HTERT RPE-1 (cell line): Measurements from ENCODE around the gene ATP6V1E1.
"Not testable (repeated sequence)": the region's sequence is repeated elsewhere in the genome, so short reads cannot be mapped to it uniquely, and the experiment has no call there.

ENCODE experiments used
- in situ Hi-C: fragments of 300-500 bp; cut with MboI; formaldehyde crosslinking; loops from 4 replicates; pipeline ENCODE4 v1.14.3; 2020; ENCODE audit warnings: low sequenced_read_pairs

The ATP6V1E1 gene

DNA sequence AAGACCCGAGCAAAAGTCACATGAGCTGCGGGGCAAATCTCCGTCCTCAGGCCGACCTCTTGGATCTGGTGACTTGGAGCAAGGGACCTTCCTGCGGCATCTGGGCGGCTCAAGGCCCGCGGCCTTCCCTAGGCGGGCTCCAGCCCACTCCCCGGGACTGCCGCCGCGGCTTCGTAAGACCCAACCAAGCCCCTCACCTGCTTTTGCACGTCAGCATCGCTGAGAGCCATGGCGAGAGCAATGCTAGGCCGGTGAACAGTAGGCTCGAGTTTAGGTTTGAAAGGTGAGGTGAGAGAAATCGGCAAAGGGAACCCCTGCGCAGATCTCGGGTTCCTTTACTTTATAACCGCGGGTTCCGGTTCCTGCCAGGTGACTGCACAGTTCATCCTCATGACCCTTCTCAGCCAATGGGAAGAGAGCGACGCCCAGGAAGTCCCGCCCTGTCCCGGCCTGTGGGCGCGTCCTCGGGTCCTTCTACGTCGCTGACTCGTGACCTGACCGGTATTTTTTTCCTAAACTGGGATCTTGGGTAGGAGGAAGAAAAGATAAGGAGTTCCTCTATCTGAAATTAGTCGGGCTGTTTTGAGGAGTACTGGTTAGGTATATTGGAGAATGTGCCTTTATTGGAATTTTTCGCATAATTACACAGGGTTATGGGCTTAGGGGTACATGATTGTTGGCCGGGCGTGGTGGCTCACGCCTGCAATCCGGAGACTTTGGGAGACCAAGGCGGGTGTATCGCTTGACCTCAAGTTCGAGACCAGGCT is at the start of gene ATP6V1E1:
ATP6V1E1 (minus strand) TSS at position 344 of the 767 bp plus-strand sequence; CDS start at position 230, 114 bp downstream.
- in situ Hi-C loops = no loop called here

DNA sequence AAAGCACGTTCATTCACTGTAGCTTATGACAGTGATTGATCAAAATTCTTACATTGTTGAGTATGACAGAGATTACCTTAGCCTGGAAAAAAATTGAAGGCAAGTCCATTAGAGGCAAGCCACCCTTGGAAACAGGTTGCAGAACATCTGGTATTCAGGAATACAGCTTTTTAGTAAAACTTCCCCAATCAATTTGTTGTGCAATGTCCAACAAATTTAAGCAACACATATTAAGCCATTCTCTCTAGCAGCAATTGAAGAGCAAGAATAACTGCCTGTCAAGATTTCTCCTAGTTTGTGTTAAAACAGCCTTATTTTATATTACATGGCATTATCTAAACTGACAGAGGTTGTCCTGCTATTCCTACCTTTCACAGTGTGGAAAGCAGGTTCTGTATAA is 47.0 kb upstream of the ATP6V1E1 start:
- in situ Hi-C loops = no loop called here

DNA sequence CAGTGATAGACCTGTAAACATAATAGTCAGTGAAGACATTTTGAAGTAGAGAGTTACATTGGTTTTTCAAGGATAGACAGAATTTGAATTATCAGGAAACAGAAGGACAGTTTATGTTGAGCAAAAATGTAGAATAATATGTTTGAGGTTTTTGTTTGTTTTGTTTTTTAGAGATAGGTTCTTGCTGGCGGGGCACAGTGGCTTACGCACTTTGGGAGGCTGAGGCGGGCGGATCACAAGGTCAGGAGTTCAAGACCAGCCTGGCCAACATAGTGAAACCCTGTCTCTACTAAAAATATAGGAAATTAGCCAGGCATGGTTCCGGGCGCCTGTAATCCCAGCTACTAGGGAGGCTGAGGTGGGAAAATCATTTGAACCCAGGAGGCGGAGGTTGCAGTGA is 45.6 kb upstream of the ATP6V1E1 start:
- in situ Hi-C loops = no loop called here

DNA sequence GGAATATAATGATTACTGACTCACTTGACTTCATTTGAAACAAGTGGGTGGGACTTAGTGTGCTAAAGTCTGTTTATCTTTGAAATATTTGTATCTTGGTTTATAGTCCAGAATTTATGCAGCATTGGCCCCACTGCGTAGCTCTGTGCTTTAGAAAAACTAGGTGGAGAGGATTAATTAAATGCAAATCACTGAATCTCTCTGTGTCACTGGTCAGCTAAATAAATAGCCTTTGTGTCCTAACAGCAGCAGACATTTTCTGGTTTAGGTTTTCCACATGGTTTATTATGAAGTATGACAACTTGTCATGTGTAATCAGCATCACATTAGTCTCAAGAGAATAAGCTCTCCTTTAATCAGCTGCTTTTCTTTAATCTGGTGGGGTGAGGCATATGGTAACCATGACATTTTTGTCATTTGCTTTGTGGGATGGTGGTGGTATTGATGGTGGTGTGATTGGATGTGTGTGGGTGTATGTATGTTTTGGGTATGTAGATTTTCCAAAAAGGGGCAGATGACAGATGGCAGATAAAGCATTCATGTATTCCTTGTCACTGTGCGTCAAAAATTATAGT is 44.0 kb upstream of the ATP6V1E1 start:
- in situ Hi-C loops = no loop called here

DNA sequence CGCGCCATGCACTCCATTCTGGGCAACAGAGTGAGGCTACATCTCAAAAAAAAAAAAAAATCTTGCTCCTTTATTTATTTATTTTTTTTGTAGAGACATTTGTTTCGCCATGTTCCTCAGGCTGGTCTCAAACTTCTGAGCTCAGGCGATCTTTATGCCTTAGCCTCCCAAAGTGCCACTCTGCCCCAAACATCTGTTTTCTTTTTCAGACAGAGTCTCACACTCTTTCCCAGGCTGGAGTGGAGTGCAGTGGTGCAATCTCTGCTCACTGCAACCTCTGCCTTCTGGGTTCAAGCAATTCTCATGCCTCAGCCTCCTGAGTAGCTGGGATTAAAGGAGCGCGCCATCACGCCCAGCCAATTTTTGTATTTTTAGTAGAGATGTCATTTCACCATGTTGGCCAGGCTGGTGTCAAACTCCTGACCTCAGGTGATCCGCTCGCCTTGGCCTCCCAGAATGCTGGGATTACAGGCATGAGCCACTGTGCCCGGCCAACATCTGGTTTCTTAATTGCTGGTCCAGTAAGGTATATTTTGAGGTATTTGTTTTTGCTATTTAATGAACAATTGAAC is 43.1 kb upstream of the ATP6V1E1 start:
- in situ Hi-C loops = not testable (repeated sequence)

DNA sequence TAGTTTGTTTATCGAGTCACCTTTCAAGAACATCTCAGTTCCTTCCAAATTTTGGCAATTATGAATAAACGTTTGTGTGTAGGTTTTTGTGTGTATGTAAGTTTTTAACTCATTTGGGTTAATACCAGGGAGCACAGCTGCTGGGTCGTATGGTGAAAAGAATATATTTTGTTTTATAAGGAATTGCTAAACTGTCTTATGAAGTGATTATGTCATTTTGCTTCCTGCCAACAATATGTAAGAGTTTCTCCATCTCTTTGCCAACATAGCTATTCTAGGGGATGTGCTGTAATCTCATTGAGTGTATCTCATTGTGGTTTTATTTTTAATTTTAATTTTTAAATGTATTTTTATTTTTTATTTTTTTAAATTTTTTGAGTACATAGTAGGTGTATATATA is 37.3 kb upstream of the ATP6V1E1 start:
- in situ Hi-C loops = no loop called here

DNA sequence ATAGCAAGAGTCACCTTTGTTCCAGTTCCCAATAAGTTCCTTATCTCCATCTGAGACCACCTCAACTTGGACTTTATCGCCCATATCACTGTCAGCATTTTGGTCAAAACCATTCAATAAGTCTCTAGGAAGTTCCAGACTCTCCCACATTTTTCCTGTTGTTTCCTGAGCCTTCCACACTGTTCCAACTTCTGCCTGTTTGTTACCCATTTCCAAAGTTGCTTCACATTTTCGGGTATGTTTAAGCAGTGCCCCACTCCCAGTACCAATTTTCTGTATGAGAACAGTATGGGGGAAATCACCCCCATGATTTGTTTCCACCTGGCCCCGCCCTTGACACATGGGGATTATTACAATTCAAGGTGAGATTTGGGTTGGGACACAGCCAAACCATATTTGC is 36.7 kb upstream of the ATP6V1E1 start:
- in situ Hi-C loops = no loop called here

DNA sequence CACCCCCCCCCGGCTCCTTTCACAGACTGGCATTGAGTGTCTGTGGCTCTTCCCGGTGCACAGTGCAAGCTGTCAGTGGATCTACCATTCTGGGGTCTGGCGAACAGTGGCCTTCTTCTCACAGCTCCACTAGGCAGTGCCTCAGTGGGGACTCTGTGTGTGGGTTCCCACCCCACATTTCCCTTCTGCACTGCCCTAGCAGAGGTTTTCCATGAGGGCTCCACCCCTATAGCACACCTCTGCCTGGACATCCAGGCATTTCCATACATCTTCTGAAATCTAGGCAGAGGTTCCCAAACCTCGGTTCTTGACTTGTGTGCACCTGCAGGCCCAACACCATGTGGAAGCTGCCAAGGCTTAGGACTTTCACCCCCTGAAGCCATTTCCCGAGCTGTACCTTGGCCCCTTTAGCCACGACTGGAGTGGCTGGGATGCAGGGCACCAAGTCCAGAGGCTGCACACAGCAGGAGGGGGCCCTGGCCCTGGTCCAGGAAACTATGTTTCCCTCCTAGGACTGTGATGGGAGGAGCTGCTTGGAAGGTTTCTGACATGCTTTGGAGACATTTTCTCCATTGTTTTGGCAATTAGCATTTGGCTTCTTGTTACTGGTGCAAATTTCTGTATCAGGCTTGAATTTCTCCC is 36.0 kb upstream of the ATP6V1E1 start:
- in situ Hi-C loops = no loop called here

DNA sequence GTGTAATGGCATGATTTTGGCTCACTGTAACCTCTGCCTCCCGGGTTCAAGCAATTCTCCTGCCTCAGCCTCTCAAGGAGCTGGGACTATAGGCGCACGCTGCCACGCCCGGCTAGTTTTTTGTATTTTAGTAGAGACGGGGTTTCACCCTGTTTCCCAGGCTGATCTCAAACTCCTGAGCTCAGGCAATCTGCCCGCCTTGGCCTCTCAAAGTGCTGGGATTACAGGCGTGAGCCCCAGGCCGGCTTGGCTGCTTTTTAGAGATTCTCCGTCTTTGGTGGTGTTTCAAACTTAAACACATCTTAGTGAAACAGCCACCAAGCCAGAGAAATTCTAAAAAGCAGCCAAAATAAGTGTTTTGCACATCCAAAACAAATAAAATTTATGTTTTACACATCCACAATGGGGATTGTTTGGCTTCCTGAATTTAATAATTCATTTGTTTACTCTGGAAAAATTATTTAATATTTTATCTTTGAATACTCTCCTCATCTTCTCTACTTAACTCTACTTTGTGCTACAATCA is 28.4 kb upstream of the ATP6V1E1 start:
- in situ Hi-C loops = no loop called here

DNA sequence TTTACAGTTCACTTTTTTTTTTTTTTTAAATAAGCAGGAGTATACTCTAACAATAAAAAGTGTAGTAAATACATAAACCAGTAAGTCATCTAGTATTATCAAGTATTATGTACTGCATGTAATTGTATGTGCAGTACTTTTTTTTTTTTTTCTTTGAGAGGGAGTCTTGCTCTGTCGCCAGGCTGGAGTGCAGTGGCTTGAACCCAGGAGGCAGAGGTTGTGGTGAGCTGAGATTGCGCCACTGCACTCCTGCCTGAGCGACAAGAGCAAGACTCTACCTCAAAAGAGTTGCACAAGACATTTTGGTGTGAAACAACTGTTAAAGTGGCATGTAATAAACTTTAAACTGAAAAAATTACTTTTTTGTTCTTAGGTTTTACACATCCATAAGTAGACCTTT is 26.7 kb upstream of the ATP6V1E1 start:
- in situ Hi-C loops = no loop called here

DNA sequence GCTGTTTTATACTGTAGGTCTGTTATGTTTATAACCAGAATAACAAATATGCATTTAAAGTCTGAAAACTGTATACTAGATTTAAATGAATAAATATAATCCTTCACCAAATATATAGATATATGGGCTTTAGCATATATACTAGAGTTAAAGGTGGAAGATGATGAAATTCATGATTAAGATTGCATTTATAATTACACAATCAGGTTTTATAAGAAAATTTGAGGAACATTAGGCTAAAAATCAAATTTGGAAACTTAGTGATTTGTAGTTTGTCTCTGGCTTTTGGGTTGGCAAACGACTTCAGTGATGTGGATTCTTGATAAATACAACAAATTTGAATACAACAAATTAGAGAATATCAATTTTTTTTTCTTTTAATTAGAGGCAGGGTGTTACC is 20.0 kb upstream of the ATP6V1E1 start:
- in situ Hi-C loops = no loop called here

DNA sequence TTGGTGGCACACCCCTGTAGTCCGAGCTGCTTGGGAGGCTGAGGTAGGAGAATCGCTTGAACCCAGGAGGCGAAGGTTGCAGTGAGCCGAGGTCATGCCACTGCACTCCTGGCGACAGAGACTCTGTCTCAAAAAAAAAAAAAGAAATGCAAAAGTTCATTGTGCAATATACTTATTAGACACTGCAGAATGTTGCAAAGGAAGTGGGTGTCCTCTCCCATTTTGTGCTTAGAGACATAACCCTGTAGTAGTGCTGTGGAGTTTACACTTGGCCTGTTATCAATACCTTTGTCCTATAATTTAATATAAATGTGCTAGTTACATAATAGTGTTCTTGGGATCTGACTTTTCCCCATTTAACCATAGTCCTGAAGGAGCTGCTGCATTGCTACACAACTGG is 19.4 kb upstream of the ATP6V1E1 start:
- in situ Hi-C loops = no loop called here

DNA sequence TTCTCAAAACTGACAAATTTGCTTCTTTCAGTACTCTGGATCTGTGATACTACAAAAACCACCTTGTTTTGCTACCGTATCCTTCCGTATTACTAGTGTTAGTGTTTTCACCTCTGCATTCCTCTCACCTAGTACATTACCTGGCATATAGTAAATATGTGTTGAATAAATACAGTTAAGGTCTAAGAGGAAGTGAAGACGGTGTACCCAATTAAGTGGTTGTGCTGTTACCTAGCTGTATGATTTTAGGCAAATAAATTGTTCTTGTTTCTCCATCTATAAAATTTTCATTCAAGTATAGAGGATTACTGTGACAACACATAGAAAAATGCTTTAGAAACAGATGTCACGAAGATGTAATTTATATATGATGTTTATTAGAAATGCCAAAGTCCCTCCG is 18.9 kb upstream of the ATP6V1E1 start:
- in situ Hi-C loops = no loop called here

DNA sequence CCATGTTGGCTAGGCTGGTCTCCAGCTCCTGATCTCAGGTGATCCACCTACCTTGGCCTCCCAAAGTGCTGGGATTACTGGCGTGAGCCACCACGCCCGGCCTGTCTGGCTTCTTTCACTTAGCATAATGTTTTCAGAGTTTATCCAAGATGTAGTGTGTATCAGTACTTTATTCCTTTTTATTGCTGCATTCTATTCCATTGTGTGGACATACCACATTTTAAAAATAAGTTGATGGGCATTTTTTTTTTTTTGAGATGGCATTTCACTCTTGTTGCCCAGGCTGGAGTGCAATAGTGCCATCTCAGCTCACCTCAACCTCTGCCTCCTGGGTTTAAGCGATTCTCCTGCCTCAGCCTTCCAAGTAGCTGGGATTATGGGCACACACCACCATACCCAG is 13.8 kb upstream of the ATP6V1E1 start:
- in situ Hi-C loops = not testable (repeated sequence)

DNA sequence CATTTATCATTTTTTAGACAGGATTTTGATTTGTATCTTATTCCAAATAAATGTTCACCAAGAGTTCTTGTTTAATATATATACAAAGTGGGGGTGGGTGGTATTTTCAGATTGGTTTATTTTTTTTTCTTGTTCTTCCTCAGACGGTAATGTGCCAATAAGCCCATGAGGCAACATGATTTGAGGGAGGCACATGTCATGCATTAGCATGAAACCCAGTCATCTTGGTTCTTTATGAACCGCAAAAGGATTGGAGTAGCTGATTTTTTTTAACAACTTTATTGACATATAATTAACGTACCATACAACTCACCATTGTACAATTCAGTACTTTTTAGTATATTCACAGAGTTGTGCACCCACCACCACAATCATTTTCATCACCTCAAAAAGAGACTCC is 12.7 kb upstream of the ATP6V1E1 start:
- in situ Hi-C loops = no loop called here

DNA sequence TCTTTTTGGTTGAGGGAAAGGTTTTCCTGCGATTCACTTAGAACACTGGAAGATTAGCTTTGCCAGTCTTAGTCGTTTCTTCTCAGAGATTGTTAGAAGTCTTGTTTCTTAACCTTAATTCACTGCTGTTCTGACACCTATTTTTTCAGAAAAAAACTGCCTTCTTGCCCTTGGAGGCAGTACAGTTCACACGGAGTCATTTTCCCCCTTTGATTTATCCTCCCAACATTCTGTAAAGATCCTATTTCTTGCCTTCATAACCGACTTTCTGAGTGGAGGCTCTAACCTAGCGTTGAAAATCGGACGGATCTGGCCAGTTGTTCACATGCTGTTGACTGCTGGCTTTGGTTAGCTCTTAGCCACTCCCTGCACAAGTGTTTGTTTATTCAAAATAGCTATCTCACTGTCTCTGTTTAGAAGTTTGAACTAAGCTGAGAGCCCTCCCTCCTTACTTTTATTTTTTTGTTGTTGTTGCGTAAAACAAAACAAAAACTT is 10.7 kb upstream of the ATP6V1E1 start:
- in situ Hi-C loops = no loop called here

DNA sequence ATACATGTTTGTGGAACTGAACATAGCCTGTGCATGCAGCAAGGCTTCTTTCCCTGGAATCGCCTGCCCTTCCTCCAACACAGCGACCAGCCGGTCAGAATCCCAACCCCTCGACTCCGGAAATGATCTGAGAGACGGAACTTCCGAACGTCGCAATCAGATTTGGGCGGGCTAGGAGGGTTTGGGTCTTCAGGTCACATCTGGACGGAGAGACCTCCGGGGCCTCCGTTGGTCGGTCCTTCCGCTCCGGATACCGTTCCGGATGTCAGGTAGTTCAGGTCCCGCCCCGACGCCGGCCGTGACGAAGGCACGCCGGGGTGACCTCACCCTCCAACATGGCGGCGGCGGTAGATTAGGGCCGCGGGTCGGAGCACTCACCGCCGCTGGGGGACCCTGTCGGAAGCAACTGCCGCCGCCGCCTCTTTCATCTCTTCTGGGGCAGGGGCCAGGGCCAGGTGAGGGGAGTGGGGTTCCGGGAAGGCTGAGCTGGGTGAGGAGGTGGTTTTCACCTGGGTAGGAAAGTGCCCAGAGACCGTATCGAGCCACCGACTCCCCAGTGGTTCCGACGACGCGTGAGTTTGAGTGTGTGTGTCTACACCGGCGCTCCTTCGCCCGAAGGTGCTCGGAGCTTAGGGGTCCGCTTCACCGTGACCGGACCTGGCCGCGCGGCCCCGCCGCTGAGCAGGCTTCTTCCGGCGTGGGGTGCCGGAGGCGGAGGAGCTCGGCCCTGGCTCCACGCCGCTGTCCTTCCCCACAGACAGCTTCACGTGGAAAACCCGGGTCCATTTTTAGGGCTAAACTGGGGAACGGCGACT is 10.1 kb upstream of the ATP6V1E1 start, which contains the start of gene BCL2L13:
BCL2L13 (plus strand) TSS at position 326 of the 815 bp plus-strand sequence. CDS start 16,955 bp downstream, outside the sequence.
- in situ Hi-C loops = no loop called here

DNA sequence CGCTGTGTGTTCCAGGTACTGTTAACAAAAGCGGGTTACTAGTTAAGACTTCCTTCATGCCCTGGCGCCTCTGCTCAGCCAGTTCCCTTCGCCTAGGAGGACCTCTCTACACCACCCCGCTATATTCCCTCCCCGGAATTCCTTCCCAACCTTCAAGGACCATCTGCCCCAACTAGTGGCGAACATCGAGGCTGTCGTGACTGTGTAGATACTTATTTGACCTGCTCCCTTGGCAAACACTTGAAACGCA is 9.6 kb upstream of the ATP6V1E1 start:
- in situ Hi-C loops = no loop called here

DNA sequence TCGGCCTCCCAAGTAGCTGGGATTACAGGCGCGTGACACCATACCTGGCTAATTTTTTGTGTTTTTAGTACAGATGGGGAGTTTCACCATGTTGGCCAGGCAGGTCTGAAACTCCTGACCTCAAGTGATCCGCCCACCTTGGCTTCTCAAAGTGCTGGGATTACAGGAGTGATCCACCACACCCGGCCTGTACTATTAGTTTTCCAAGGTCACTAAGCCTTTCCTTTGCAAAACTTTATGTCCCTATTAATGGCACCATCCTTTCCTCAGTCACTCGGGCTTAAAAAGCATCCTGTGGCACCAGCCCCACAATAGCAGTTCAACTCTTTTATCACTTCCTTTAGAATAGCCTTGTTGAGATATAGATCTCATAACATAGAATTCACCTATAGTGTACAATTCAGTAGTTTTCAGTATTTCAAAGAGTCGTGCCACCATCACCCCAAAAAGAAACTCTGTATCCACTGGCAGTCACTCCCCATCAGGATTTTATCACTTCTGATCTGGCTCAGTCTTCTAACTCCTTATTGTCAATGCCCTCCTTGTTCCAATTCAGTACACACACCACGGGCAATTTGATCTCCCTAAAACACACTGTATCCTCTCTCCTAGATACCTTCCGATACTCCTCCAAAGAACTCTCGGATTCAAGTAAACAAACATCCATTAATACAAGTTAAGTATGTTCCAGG is 9.1 kb upstream of the ATP6V1E1 start:
- in situ Hi-C loops = no loop called here

DNA sequence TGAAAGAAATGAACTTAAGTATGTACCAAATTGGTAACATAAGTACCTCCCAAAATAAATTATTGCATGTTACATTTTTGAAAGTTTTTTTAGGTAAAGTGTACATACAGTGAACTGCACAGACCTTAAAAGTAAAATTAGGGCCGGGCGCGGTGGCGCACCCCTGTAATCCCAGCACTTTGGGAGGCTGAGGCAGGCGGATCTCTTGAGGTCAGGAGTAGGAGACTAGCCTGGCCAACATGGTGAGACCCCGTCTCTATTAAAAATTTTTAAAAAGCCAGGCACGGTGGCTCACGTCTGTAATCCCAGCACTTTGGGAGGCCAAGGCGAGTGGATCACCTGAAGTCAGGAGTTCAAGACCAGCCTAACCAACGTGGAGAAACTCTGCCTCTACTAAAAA is 8.3 kb upstream of the ATP6V1E1 start:
- in situ Hi-C loops = not testable (repeated sequence)
